SK-N-SH (cell line): ENCODE measurements around the gene ABHD1.

Source experiments
- CTCF ChIP-seq: fragments of 200-600 bp; sonication (generic); IDR thresholded peaks from 2 replicates; pipeline ENCODE4 v1.6.1; 2017; ENCODE audit warnings: antibody characterized with exemption, mild to moderate bottlenecking, moderate library complexity
- NFIC ChIP-seq: IDR thresholded peaks from 2 replicates; pipeline ENCODE4 v1.4.0; 2012; ENCODE audit warnings: borderline replicate concordance
- POLR2AphosphoS5 ChIP-seq: IDR thresholded peaks from 2 replicates; pipeline ENCODE4 v1.6.1; 2012; ENCODE audit warnings: low read depth, low read length
- RCOR1 ChIP-seq: fragments of 150-350 bp; IDR thresholded peaks from 2 replicates; pipeline ENCODE4 v1.6.1; 2017; ENCODE audit warnings: antibody characterized with exemption, low read length
- REST ChIP-seq: IDR thresholded peaks from 2 replicates; pipeline ENCODE4 v1.6.1; 2012; ENCODE audit warnings: mild to moderate bottlenecking, low read depth, low read length, moderate library complexity
- SIN3A ChIP-seq: IDR thresholded peaks from 2 replicates; pipeline ENCODE4 v1.6.1; 2012; ENCODE audit warnings: low read depth, mild to moderate bottlenecking, low read length, moderate library complexity, borderline replicate concordance

GRCh38 chr2:27133195-27133875 lies 9.7 kb downstream of the ABHD1 start:
- TF ChIP-seq POLR2AphosphoS5, result no peak
- no peak for TF ChIP-seq NFIC
- TF ChIP-seq REST, result no peak
- no peak for TF ChIP-seq SIN3A
- TF ChIP-seq RCOR1, result no peak
- TF ChIP-seq CTCF, result no peak
